WTC11 (cell line): ENCODE data around the gene AP5M1.

Experiments
- CTCF ChIP-seq: fragments of 200-600 bp; IDR thresholded peaks from 2 replicates; pipeline ENCODE4 v1.8.0; 2022; ENCODE audit warnings: antibody characterized with exemption
- FOXJ3 ChIP-seq: sonication (generic); formaldehyde crosslinking; IDR thresholded peaks from 2 replicates; pipeline ENCODE4 v1.9.0; 2021; ENCODE audit warnings: missing genetic modification reagents, mild to moderate bottlenecking, borderline replicate concordance
- MAX ChIP-seq: sonication (generic); formaldehyde crosslinking; IDR thresholded peaks from 2 replicates; pipeline ENCODE4 v1.8.0; 2022; ENCODE audit warnings: mild to moderate bottlenecking, missing genetic modification reagents

GRCh38 chr14:57346741-57347140 is 78.0 kb downstream of the AP5M1 start:
- TF ChIP-seq FOXJ3 (CRISPR knock-in tag) = no peak
- TF ChIP-seq CTCF = no peak
- TF ChIP-seq MAX (CRISPR knock-in tag) = no peak
